SW 1271 (cell line): Measurements from ENCODE around the gene ATAD5.
"Not testable (repeated sequence)": the region's sequence is repeated elsewhere in the genome, so short reads cannot be mapped to it uniquely, and the experiment has no call there.

ENCODE experiments used
- DNase-seq, 2 experiments: peaks; one replicate each; lab custom pipeline; 2025; lab: John Stamatoyannopoulos, UW

The ATAD5 gene, protein sequence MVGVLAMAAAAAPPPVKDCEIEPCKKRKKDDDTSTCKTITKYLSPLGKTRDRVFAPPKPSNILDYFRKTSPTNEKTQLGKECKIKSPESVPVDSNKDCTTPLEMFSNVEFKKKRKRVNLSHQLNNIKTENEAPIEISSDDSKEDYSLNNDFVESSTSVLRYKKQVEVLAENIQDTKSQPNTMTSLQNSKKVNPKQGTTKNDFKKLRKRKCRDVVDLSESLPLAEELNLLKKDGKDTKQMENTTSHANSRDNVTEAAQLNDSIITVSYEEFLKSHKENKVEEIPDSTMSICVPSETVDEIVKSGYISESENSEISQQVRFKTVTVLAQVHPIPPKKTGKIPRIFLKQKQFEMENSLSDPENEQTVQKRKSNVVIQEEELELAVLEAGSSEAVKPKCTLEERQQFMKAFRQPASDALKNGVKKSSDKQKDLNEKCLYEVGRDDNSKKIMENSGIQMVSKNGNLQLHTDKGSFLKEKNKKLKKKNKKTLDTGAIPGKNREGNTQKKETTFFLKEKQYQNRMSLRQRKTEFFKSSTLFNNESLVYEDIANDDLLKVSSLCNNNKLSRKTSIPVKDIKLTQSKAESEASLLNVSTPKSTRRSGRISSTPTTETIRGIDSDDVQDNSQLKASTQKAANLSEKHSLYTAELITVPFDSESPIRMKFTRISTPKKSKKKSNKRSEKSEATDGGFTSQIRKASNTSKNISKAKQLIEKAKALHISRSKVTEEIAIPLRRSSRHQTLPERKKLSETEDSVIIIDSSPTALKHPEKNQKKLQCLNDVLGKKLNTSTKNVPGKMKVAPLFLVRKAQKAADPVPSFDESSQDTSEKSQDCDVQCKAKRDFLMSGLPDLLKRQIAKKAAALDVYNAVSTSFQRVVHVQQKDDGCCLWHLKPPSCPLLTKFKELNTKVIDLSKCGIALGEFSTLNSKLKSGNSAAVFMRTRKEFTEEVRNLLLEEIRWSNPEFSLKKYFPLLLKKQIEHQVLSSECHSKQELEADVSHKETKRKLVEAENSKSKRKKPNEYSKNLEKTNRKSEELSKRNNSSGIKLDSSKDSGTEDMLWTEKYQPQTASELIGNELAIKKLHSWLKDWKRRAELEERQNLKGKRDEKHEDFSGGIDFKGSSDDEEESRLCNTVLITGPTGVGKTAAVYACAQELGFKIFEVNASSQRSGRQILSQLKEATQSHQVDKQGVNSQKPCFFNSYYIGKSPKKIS (N-terminal part only)

GRCh38 chr17:30831663-30832437, at the start of gene ATAD5:
ATAD5 (plus strand) TSS chr17:30831966; CDS start chr17:30832348, 382 bp downstream.
- DNase-seq: peak; percentile 76 to 85

GRCh38 chr17:30782206-30782605, 49.6 kb upstream of the ATAD5 start:
- no peak for DNase-seq

GRCh38 chr17:30788918-30789317, 42.8 kb upstream of the ATAD5 start:
- DNase-seq: no peak

DNA sequence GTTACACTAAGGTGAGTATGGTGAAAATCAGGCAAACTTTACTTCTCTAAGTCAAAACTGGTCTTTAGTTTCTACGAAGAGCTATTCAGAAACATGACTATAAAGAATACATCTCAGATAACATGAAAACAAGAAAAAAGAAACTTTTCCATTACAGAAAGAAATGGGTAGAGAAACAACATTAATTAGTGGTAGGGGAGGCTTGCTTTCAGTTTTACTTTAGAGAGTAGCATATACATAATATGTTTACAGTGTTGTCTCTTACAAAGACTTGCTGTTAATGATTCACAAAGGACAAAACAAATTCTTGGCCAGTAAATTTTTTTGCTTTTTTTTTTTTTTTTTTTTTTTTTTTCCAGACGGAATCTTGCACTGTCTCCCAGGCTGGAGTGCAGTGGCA, 41.5 kb upstream of the ATAD5 start:
- no peak for DNase-seq

DNA sequence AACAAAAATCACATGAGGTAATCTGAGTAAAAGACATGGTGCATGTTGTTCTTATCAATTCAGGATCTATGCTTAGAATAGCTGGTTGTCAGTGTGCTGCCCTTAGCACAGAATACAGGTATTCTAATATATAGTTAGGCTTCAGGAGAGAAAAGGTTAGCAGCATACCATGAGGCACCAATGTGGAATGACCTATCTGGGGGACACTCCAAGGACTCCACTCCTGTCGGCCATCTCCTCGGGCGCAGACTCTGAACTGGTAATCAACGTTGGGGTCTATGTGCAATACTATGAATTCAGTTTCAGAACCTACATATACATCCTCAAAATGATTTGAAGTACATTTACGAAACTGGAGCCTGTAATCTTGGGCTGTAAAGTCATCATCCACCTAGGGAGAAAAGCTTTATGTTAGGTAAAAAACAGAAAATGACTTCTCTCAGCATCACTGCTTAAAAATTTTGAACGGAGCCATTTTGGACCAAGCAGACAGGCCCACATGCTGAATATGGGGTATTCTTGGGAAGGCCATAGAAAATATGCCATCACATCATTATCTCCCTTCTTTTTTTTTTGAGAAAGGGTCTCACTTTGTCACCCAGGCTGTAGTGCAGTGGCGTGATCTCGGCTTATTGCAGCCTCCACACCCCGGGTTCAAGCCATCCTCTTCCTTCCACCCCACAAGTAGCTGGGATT, 38.3 kb upstream of the ATAD5 start:
- no peak for DNase-seq

- no peak for DNase-seq
Measured at GRCh38 chr17:30794372-30794771, 37.4 kb upstream of the ATAD5 start.

DNA sequence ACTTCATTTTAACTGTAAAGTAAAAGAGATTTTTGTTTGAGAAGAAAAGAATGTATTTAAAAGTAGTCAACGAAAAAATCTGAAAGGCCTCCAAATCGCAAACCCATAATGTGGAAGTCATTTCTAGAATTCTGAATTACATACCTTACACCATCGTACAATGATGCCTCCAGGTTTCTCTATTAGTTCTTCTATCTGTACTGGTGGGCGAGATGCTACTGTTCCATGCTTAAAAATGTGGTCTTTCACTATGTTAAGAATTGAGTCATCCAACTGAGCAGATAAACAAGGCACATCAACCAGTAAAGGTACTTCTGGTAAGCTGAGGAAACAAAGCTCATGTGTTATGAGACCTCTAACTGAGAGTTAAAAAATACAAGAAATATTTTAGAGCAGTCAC, 35.8 kb upstream of the ATAD5 start:
- DNase-seq: no peak

GRCh38 chr17:30801671-30802070, 30.1 kb upstream of the ATAD5 start:
- no peak for DNase-seq

- no peak for DNase-seq
Measured at GRCh38 chr17:30805944-30806456, 25.8 kb upstream of the ATAD5 start.

DNA sequence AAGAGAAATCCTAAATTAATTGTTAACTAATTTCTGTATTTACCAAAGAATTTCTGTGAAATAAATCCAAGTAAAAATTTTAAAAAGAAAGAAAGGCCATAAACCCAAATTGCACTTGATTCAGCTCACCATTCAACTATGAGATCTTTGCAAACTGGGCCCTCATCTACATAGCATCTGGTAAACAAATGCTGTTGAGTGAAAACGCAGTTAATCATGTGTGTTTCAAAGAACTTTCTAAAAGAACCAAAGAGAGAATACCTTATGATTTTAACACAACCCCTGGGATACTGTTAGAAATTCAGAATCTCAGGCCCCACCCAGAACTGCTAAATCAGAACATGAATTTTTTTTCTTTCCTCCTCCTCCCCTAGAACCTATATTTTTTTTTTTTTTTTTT, 23.9 kb upstream of the ATAD5 start:
- no peak for DNase-seq

DNA sequence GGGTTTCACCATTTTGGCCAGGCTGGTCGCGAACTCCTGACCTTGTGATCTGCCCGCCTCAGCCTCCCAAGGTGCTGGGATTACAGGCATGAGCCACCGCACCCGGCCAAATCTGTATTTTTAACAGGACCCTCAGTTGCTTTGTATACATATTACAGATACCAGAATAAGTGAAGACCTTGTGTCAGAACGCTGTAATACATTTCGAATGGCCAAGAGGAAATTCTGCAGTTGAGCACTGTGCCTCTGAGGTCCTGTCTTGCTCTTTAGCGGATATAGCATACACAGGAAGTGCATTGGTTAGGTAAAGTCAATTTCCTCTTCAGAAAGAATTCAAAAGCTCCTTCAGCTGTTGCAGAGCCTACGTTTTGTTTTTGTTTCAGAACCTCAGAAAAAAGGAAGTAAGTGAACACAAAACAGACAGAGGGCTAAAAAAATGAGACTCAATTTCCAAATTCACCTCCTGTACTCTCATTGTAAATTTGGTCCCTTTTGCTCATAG, 22.9 kb upstream of the ATAD5 start:
- DNase-seq: no peak

- DNase-seq: no peak
Measured at GRCh38 chr17:30809867-30810266, 21.9 kb upstream of the ATAD5 start.

GRCh38 chr17:30812218-30813177, 19.3 kb upstream of the ATAD5 start:
- DNase-seq: no peak

GRCh38 chr17:30814236-30814635, 17.5 kb upstream of the ATAD5 start:
- not testable (repeated sequence) for DNase-seq

- DNase-seq: not testable (repeated sequence)
Measured at GRCh38 chr17:30814860-30815259, 16.9 kb upstream of the ATAD5 start.

DNA sequence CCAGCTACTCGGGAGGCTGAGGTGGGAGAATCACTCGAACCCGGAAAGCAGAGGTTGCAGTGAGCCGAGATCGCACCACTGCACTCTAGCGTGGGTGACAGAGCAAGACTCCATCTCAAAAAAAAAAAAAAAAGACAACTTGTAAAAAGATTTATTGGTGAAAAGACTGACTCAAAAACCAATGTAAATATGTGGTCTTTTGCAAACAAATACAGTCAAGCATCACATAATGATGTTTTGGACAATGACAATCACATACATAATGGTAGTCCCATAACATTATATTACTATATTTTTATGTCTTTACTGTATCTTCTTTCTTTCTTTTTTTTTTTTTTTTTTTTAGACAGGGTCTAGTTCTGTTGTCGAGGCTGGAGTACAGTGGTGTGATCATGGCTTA, 15.6 kb upstream of the ATAD5 start:
- DNase-seq: no peak

GRCh38 chr17:30819971-30820705, 11.6 kb upstream of the ATAD5 start:
- no peak for DNase-seq

DNA sequence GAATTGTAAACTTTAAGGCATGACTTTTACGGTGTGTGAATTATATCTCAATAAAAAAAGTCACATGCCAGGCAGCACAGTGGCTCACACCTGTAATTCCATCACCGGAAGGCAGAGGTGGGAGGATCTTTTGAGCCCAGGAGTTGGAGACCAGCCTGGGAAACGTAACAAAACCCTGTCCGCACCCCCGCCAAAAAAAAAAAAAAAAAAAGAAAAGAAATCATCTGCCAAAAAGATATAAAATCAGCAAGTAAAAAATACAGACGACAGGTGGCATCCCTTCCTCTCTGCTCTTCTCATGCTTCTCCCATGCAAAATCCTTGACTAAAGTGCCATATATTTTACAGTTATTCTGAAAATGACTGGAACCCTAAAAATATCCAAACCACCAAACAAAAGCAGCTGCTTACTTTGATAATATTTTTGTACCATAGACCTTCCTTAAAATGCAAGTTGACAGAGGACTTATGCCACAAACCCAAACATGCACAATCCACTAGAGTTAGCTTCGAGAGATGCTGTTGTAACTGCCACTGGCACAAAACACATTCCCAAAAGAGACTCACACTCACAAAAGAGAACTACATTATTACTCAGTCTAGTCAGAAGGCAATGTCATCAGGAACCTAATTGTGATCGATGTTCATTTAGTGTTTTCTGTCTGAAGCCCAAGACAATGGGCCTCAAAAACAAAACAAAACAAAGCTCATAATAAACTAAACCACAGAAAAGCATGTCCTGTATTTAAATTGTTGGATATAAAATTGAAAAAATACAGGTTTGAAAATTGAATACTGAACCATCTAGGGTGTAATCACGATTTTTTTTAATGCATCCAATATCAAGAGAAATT, 9.7 kb upstream of the ATAD5 start:
- DNase-seq: no peak
